ENCODE results near the gene FXYD6.

Gene FXYD6

DNA sequence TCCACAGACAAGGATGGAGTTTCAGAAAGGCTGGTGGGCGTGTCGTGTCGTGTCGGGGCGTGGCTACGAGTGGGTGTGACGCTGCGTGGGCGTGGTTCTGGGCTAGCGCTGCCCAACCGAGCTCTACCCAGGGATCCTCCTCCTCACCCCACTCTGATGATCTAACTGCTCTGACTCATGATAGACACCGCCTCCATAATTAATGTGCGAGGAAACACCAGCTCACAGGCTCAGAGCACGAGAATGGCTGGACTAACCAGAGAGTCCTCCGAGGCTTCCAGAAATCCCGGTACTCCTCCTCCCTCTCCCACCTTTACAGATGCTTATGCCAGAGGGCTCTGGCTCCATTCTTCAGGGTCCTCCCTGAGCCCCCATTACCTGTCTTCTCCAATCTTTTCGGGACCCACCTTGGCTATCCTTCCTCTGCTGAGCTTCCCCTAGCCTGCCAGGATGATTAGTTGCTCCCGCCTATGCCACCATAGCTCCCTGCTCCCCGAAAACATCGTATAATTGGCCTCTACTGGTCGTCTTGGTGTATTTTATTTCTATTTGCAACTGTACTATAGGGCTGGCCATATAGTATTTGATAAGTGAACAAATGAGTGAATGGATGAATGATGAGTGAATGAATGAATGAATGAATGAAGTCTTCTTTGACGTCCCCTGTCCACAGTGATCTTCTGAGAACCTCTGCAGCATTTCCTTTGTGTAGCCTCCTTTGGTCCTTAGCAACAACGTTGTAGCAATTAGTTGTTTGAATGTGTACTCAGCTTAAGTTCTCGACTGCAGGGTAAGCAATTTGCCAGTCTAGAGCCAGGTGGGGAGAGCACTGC is 31.0 kb upstream of the FXYD6 start:
- H3K4me1 ChIP-seq (ENCODE audit: low read length), result peaks cover 34% of the 10 kb centered on the region
- TF ChIP-seq, protein P1, sequence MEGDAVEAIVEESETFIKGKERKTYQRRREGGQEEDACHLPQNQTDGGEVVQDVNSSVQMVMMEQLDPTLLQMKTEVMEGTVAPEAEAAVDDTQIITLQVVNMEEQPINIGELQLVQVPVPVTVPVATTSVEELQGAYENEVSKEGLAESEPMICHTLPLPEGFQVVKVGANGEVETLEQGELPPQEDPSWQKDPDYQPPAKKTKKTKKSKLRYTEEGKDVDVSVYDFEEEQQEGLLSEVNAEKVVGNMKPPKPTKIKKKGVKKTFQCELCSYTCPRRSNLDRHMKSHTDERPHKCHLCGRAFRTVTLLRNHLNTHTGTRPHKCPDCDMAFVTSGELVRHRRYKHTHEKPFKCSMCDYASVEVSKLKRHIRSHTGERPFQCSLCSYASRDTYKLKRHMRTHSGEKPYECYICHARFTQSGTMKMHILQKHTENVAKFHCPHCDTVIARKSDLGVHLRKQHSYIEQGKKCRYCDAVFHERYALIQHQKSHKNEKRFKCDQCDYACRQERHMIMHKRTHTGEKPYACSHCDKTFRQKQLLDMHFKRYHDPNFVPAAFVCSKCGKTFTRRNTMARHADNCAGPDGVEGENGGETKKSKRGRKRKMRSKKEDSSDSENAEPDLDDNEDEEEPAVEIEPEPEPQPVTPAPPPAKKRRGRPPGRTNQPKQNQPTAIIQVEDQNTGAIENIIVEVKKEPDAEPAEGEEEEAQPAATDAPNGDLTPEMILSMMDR (IDR thresholded peaks at IDR 0.05; ENCODE audit: low read depth, low read length), result no peak
- TF ChIP-seq EZH2phosphoT487 (IDR thresholded peaks at IDR 0.05; ENCODE audit: low read depth), result no peak
- H3K79me2 ChIP-seq (ENCODE audit: low read length), result peaks cover 17% of the 10 kb centered on the region
- peak overlapping the region; percentile 96 for H3K9ac ChIP-seq (ENCODE audit: low read length)
- H2AFZ ChIP-seq (ENCODE audit: low read depth, low read length), result no peak overlapping the region
- no peaks in the 10 kb centered on the region for H4K20me1 ChIP-seq (ENCODE audit: insufficient read depth, low read length)
- no peaks in the 10 kb centered on the region for H3K27me3 ChIP-seq (ENCODE audit: low read depth, low read length)
- H3K9me3 ChIP-seq (ENCODE audit: insufficient read depth, low read length), result no peaks in the 10 kb centered on the region
- peaks cover 7% of the 10 kb centered on the region for H3K36me3 ChIP-seq (replicated peaks; ENCODE audit: low read depth, low read length)
- peak overlapping the region; percentile 95 for H3K4me2 ChIP-seq (ENCODE audit: low read length)
- peak overlapping the region; percentile 74 for H3K27ac ChIP-seq (ENCODE audit: low read length)
- peak overlapping the region; percentile 91 for H3K4me3 ChIP-seq (ENCODE audit: low read length)

DNA sequence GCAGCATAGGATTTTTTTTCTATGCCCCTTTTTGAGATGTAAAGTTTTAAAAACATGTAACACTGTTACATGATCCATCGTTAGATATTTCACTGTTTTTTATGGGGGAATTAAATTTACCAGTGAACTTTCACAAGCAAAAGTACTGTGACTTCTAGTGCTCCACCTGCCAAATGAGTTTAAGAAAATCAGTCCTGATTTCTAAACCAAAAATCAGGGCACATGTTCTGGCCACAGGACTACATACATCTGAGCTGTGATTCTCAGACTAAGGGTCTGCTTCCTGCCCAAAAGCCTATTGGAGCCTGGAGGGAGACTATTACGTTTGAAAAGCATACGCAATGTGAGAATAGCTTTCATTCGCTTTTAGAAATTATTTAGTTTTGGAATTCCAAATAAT is 30.3 kb upstream of the FXYD6 start:
- Histone ChIP-seq H3K9ac (ENCODE audit: low read length) (peak overlapping the region; percentile 16; the same call in 1 of the 2 replicates), H3K4me3 (ENCODE audit: low read length) (peak overlapping the region; percentile 91; the same call in 1 of the 2 replicates), H3K4me1 (ENCODE audit: low read length) (peaks cover 35% of the 10 kb centered on the region), H2AFZ (ENCODE audit: low read depth, low read length) (no peak overlapping the region), H4K20me1 (ENCODE audit: insufficient read depth, low read length) (no peaks in the 10 kb centered on the region), H3K79me2 (ENCODE audit: low read length) (peaks cover 17% of the 10 kb centered on the region), H3K4me2 (ENCODE audit: low read length) (peak overlapping the region; percentile 59), H3K36me3 (replicated peaks; ENCODE audit: low read depth, low read length) (peaks cover 7% of the 10 kb centered on the region), H3K9me3 (ENCODE audit: insufficient read depth, low read length) (no peaks in the 10 kb centered on the region), H3K27me3 (ENCODE audit: low read depth, low read length) (no peaks in the 10 kb centered on the region), H3K27ac (ENCODE audit: low read length) (peak overlapping the region; percentile 29; the same call in 1 of the 2 replicates)
- TF ChIP-seq EZH2phosphoT487 (IDR thresholded peaks at IDR 0.05; ENCODE audit: low read depth), result no peak
- TF ChIP-seq, protein P1 (IDR thresholded peaks at IDR 0.05; ENCODE audit: low read depth, low read length), result no peak

DNA sequence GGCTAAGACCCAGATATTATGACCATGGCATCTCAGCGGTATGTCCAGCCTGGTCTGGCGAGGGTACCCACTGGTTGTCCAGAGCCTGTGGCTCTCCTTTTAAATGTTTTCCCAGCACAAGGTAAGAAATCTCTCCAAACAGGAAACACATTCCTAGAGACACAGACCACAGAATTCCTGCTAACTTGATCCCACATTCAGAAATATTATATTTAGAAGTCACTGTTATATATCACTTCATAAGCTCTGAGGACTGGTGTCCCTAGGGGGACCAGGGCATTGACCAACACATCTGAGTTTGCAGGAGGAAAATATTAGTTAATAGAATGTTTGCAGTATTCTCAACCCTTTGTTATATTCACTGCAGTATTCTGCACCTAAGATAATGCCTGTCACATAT is 29.7 kb upstream of the FXYD6 start:
- peaks cover 40% of the 10 kb centered on the region for H3K4me1 ChIP-seq (ENCODE audit: low read length)
- H3K27ac ChIP-seq (ENCODE audit: low read length), result no peak overlapping the region
- H3K9me3 ChIP-seq (ENCODE audit: insufficient read depth, low read length), result no peaks in the 10 kb centered on the region
- no peak overlapping the region for H2AFZ ChIP-seq (ENCODE audit: low read depth, low read length)
- peaks cover 17% of the 10 kb centered on the region for H3K79me2 ChIP-seq (ENCODE audit: low read length)
- no peak overlapping the region for H3K4me2 ChIP-seq (ENCODE audit: low read length)
- no peak overlapping the region for H3K4me3 ChIP-seq (ENCODE audit: low read length)
- peaks cover 7% of the 10 kb centered on the region for H3K36me3 ChIP-seq (replicated peaks; ENCODE audit: low read depth, low read length)
- no peaks in the 10 kb centered on the region for H4K20me1 ChIP-seq (ENCODE audit: insufficient read depth, low read length)
- no peak for TF ChIP-seq EZH2phosphoT487 (IDR thresholded peaks at IDR 0.05; ENCODE audit: low read depth)
- H3K9ac ChIP-seq (ENCODE audit: low read length), result no peak overlapping the region
- no peaks in the 10 kb centered on the region for H3K27me3 ChIP-seq (ENCODE audit: low read depth, low read length)

DNA sequence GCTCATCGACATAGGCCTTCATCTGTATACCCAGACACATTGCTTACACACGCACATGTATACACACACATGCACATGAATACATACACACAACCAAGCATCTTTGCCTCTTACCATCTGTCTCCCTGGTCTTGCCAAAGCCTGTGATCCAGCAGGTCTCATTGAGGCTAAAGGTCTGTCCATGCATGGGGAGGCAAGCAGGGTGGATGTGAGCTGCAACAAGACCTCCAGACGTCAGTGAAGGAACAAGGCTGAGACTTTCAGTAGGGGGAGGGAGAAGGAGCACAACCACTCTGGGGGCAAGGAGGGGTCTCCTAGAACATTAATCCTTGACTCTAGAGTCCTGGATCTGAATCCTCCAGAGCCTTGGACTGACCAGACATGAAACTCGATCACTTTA is 29.1 kb upstream of the FXYD6 start:
- no peak overlapping the region for H3K4me3 ChIP-seq (ENCODE audit: low read length)
- no peak for TF ChIP-seq EZH2phosphoT487 (IDR thresholded peaks at IDR 0.05; ENCODE audit: low read depth)
- TF ChIP-seq, protein P1 (IDR thresholded peaks at IDR 0.05; ENCODE audit: low read depth, low read length), result no peak
- H3K27ac ChIP-seq (ENCODE audit: low read length), result no peak overlapping the region
- no peaks in the 10 kb centered on the region for H3K9me3 ChIP-seq (ENCODE audit: insufficient read depth, low read length)
- H3K4me2 ChIP-seq (ENCODE audit: low read length), result no peak overlapping the region
- no peak overlapping the region for H3K9ac ChIP-seq (ENCODE audit: low read length)
- H3K36me3 ChIP-seq (replicated peaks; ENCODE audit: low read depth, low read length), result peaks cover 7% of the 10 kb centered on the region
- peaks cover 17% of the 10 kb centered on the region for H3K79me2 ChIP-seq (ENCODE audit: low read length)
- H4K20me1 ChIP-seq (ENCODE audit: insufficient read depth, low read length), result no peaks in the 10 kb centered on the region
- no peaks in the 10 kb centered on the region for H3K27me3 ChIP-seq (ENCODE audit: low read depth, low read length)
- H3K4me1 ChIP-seq (ENCODE audit: low read length), result peaks cover 46% of the 10 kb centered on the region
- H2AFZ ChIP-seq (ENCODE audit: low read depth, low read length), result no peak overlapping the region

Measured in OCI-LY3 (cell line).